ENCODE results near the gene GLIS1.

GLIS1 gene

GRCh38 chr1:53672243-53672642, 66.7 kb downstream of the GLIS1 start:
- no peak for DNase-seq

DNA sequence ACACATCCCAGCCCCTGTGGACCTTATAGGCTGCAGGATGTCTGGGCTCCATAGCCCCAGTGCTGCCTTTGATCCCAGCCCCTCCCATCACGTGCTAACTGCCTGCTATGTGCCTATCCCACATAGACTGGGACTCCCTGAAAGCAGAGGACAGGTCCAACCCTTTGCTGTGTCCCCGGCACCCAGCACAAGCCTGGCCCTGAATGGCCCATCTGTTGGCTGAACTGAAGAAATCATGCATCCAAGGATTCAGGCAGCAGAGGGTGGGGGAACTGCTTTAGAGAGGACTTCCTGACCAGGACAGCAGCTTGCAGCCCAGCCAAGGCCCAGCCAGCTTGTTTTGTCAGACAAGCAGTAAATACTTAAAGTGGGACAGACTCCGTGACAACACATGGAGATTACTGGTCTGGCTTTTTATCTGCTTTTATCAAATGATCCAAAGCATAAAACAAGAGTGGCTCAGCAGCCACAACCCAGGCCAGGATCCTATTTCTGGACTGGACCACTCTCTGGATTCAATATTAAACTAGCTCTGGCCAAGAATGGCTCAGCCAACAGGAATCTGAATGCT, 69.3 kb downstream of the GLIS1 start:
- DNase-seq: no peak

DNA sequence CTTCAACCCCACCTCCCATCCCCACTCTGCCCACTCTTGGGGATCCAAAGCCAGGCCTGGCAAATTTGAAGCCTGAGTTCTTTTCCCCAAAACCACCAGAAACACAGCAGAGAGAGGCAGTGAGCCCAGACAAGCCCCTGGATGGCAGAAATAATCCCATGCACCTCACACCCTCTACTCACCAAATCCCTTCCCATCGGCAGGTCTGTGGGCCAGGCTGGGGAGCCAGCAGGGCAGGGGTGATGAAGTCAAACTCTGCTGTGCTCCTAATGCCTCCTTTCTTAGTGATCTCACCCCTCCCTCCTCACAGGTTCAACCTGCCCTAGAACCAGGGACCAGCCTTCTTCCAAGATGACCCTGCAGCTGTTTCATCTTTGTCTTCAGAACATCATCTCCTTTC, 72.4 kb downstream of the GLIS1 start:
- DNase-seq: no peak

GRCh38 chr1:53665996-53666395, 73.0 kb downstream of the GLIS1 start:
- DNase-seq: no peak

GRCh38 chr1:53663529-53664300, 75.2 kb downstream of the GLIS1 start:
- DNase-seq: no peak

GRCh38 chr1:53662951-53663350, 76.0 kb downstream of the GLIS1 start:
- no peak for DNase-seq

DNA sequence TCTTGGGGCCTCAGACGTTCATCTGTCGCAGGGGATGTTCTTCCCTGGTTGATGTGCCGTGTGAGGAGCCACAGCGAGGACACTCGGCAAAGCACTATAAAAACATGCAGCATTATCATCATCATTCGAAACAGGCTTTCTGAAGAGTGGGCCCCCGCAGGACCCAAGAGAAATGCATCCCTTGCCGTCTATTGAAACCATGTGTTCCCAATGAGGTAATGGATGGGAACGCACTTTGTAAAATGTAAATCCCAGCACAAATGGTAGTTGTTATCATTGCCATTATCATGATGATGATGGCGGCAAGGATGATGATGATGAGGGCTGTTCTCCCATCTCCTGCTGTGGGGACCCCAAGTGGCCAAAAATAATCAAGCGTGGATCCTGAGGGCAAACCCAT, 76.8 kb downstream of the GLIS1 start:
- DNase-seq: no peak

GRCh38 chr1:53661496-53661895, 77.5 kb downstream of the GLIS1 start:
- no peak for DNase-seq

GRCh38 chr1:53660666-53661065, 78.3 kb downstream of the GLIS1 start:
- DNase-seq: no peak

- DNase-seq: no peak
These were observed 79.5 kb downstream of the GLIS1 start for GRCh38 chr1:53659436-53659835.

DNA sequence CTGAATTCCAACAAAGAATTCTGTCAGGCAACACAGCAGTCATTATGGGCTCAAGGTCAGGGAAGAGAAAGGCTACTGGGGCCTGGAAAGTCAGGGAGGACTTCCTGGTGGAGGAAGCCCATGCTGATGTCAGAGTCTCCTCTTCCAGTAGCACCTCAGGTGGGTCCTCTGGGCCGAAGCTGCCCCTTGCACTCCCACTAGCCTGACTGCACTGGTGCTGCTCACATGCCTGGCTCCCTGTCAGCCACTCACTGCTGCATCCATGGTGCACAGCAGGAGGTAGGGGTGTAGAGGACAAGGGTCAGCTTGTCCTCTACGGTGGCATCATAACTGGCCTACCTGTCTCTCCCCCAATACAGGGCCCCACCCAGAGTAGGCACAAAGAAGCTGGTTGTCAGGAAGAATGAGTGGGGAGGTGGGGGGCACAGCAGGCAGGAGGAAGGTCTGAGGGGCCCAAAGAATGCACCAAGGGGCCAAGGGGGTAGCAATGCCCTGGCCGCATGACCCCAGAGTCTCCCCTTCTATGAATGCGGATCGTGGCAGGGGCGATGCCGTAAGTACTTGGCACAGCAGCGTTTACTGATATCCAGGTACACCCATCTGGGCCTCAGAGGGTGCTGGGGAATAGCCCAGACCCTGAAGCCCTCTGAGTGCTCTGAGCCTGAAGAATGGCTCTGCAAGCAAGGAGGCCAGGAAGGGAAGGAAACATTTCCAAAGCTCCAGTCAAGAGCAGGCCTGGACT, 80.3 kb downstream of the GLIS1 start:
- no peak for DNase-seq

DNA sequence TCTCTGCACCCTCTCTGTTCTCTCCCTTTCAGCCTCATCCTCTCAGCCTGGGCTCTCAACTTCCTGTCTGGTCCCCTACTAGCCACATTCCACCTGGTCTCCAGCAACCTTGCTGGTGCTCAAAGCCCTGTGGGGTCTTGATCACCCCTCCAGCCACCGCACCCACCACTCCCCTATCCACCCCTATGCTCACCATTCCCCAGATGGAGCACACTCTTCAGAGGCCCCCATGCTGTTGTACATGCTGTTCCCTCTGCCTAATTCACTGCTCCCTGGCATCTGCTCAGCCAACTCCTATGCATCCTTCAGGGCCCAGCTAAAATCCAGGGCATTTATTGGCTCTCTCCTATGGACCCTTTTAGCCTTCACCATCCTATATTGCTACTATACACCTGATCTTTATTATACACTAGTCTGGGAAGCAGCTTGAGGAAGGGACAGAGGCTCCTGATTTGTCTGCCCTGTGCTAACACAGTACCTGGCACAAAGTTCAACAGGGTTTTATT, 81.0 kb downstream of the GLIS1 start:
- no peak for DNase-seq

- DNase-seq: no peak
These were observed 81.5 kb downstream of the GLIS1 start for GRCh38 chr1:53657531-53657805.

DNA sequence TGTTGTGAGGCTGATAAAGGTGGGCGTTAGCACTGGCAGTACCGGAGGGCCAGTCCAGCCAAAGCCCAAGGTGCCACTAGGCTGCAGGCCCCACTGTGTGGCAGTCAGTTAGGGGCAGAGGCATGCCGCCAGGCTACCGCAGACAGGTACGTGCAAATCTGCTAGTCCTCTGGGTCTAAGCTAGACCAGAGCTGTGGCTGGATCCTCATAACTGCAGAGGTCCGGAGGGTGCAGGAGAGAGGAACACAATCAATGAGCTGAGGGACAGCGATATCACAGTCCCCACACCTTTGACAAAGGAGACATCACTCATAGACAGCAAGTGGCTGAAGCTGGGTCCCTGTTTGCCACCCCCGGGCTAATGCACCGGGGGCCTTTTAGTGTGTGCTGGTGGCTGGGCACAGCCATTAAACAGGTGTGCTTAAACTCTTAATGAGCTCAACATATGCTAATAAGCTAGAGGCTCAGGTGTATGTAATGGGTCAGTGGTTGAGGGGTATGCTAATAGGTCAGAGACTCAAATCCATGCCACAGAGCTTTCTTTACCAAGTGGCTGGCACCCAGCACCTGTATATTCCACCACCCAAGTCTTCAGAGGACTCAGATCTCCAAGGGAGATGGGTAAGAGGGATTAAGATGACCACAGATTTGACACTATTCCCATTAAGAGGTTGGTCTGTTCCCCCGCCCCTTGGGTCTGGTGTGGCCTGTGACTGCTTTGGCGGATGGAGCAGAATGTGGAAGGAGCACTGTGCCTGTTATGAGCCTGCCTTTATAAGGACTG, 82.0 kb downstream of the GLIS1 start:
- no peak for DNase-seq

- DNase-seq: no peak
These were observed 82.8 kb downstream of the GLIS1 start for GRCh38 chr1:53655931-53656746.

DNA sequence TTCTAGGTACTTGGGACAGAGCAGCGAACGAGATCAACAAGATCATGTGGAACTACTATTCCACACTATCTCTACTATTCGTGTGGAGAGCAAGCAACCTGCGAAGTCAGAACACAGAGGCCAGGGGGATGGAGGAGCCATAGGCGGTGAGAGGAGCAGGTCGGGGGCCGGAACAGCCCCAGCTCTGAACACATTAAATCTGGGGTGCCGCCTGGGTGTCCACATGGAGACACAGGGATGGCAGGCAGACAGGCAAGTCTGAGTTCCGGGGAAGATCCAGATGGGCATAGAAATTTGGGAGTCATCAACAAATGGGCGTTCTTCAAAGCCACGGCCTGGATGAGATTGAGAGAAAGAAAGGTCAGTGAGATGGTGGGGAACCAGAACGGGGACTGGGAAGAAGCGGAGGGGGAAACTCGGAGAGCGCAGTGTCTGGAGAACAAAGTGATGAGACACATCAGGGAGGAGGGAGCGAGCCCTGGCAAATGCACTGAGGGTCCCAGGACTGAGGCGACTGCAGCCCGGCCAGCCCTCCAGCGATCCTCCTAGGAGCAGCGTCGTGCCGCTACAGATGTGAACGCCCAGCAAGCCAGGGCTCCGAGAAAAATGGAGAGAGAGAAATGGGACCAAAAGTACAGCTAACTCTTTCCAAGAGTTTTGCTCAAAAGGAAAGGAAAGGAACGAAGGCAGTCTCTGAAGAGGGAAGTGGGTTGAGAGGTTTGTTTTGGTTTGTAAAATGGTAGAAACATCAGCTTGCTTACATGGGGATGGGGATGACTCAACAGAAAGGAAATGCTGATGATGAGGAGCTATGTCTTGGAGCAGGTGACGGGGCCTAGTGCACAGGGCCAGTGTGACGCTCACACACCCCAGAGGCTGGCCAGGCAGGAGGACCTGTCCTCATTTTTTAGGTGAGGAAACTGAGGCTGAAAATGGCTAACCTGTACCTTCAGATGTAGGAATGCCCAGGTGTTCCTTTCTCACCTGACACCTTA, 84.5 kb downstream of the GLIS1 start:
- no peak for DNase-seq

DNA sequence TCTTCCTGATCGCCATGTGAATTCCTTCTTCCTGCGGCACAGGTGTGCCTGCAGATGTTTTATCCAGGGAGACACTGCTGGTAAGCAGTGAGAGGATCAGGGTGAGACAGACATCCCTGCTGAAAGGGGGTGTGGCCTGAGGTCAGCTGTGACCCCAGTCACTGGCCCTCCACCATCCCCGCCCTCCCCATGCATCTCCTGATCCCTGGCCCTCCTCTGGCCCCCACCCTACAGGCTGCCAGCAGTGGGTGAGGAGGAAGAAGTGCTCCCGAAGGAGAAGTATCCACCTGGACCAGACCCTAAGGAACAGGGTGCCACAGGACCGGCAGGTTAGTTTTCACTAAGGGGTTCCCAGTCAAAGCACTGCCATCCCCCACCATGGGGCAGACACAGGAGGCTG, 85.3 kb downstream of the GLIS1 start:
- DNase-seq: no peak

GRCh38 chr1:53653200-53653575, 85.8 kb downstream of the GLIS1 start:
- DNase-seq: no peak

- DNase-seq: no peak
These were observed 86.3 kb downstream of the GLIS1 start for GRCh38 chr1:53652441-53653199.

DNA sequence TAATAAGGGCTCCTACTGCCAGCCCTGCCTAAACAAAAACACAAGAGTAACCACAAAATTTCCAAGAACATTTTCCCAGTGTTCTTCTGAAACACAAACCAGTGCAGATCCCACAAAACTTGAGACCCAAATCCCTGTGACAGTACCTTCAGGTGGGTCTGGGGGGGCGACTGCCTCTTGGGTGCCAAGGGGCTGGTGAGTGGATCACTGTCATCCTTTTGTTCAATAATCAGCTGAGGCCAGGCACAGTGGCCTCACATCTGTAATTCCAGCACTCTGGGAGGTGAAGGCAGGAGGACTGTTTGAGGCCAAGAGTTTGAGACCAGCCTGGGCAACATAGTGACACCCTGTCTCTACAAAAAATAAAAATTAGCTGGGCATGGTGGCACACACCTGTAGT, 87.6 kb downstream of the GLIS1 start:
- no peak for DNase-seq

GRCh38 chr1:53648516-53648915, 90.4 kb downstream of the GLIS1 start:
- no peak for DNase-seq
